ENCODE results near the gene BAX.

DNA sequence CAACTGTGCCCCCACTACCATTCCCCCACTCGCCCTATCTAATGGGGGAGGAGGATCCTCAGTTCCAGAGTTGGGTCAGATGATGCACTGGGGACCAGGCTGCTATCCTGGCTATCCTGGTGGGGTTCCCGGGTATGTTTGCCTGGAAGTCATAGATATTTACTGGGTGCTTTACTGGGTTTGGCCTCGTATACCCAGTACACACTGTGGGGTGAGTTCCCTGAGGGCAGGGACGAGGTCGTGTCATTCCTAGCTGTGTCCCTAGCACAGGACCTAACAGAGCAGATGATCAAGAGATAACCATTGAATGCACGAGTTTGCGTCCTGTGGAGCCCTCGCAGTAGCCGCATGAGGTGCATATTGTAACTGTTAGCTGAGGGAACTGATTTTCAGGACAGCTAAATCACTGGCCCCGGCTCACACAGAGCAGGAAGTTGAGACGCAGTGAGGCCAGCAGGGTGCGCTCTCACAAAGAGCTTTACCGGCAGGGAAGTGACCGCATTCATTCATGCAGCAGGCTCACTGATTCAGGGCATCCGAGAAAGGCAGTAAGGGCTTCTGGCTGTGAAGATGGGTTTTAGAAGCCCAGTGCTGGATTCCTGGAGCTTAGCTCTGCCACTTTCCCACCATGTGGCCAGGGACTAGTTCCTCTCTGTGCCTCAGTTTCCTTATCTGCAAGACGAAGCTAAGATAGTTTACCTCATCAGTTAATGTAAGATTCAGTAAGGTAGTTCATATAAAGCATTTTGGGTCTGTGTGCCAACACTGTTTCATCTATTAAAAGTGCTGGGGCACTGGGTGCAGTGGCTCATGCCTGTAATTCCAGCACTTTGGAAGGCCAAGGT, 45.0 kb downstream of the BAX start:
- TF ChIP-seq, protein P1, sequence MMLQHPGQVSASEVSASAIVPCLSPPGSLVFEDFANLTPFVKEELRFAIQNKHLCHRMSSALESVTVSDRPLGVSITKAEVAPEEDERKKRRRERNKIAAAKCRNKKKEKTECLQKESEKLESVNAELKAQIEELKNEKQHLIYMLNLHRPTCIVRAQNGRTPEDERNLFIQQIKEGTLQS (CRISPR knock-in tag; conservative IDR thresholded peaks at IDR 0.05) = no peak
- TF ChIP-seq, protein P2, sequence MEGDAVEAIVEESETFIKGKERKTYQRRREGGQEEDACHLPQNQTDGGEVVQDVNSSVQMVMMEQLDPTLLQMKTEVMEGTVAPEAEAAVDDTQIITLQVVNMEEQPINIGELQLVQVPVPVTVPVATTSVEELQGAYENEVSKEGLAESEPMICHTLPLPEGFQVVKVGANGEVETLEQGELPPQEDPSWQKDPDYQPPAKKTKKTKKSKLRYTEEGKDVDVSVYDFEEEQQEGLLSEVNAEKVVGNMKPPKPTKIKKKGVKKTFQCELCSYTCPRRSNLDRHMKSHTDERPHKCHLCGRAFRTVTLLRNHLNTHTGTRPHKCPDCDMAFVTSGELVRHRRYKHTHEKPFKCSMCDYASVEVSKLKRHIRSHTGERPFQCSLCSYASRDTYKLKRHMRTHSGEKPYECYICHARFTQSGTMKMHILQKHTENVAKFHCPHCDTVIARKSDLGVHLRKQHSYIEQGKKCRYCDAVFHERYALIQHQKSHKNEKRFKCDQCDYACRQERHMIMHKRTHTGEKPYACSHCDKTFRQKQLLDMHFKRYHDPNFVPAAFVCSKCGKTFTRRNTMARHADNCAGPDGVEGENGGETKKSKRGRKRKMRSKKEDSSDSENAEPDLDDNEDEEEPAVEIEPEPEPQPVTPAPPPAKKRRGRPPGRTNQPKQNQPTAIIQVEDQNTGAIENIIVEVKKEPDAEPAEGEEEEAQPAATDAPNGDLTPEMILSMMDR (IDR thresholded peaks at IDR 0.05) = peak; percentile 48; the same call in 1 of the 2 replicates
- TF ChIP-seq, protein P3, sequence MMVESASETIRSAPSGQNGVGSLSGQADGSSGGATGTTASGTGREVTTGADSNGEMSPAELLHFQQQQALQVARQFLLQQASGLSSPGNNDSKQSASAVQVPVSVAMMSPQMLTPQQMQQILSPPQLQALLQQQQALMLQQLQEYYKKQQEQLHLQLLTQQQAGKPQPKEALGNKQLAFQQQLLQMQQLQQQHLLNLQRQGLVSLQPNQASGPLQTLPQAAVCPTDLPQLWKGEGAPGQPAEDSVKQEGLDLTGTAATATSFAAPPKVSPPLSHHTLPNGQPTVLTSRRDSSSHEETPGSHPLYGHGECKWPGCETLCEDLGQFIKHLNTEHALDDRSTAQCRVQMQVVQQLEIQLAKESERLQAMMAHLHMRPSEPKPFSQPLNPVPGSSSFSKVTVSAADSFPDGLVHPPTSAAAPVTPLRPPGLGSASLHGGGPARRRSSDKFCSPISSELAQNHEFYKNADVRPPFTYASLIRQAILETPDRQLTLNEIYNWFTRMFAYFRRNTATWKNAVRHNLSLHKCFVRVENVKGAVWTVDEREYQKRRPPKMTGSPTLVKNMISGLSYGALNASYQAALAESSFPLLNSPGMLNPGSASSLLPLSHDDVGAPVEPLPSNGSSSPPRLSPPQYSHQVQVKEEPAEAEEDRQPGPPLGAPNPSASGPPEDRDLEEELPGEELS (CRISPR knock-in tag; IDR thresholded peaks at IDR 0.05) = no peak
- TF ChIP-seq ESRRA (CRISPR knock-in tag; IDR thresholded peaks at IDR 0.05; ENCODE audit: borderline replicate concordance) (no peak), ZNF423 (CRISPR knock-in tag; IDR thresholded peaks at IDR 0.05) (no peak), ZNF263 (CRISPR knock-in tag; IDR thresholded peaks at IDR 0.05; ENCODE audit: low read depth) (no peak), FOXK1 (CRISPR knock-in tag; IDR thresholded peaks at IDR 0.05) (no peak), NR1H2 (CRISPR knock-in tag; IDR thresholded peaks at IDR 0.05) (no peak), TCF7 (CRISPR knock-in tag; IDR thresholded peaks at IDR 0.05; ENCODE audit: low read depth) (no peak), CBFB (CRISPR knock-in tag; IDR thresholded peaks at IDR 0.05; ENCODE audit: low read depth) (no peak), ZNF138 (CRISPR knock-in tag; conservative IDR thresholded peaks at IDR 0.05) (no peak)
- TF ChIP-seq, protein P4, sequence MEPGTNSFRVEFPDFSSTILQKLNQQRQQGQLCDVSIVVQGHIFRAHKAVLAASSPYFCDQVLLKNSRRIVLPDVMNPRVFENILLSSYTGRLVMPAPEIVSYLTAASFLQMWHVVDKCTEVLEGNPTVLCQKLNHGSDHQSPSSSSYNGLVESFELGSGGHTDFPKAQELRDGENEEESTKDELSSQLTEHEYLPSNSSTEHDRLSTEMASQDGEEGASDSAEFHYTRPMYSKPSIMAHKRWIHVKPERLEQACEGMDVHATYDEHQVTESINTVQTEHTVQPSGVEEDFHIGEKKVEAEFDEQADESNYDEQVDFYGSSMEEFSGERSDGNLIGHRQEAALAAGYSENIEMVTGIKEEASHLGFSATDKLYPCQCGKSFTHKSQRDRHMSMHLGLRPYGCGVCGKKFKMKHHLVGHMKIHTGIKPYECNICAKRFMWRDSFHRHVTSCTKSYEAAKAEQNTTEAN (CRISPR knock-in tag; IDR thresholded peaks at IDR 0.05) = no peak
- TF ChIP-seq, protein P5, sequence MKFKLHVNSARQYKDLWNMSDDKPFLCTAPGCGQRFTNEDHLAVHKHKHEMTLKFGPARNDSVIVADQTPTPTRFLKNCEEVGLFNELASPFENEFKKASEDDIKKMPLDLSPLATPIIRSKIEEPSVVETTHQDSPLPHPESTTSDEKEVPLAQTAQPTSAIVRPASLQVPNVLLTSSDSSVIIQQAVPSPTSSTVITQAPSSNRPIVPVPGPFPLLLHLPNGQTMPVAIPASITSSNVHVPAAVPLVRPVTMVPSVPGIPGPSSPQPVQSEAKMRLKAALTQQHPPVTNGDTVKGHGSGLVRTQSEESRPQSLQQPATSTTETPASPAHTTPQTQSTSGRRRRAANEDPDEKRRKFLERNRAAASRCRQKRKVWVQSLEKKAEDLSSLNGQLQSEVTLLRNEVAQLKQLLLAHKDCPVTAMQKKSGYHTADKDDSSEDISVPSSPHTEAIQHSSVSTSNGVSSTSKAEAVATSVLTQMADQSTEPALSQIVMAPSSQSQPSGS (CRISPR knock-in tag; IDR thresholded peaks at IDR 0.05; ENCODE audit: borderline replicate concordance, low read depth) = no peak
